Stimulated activated CD8-positive, alpha-beta memory T cell treated with anti-CD3 and anti-CD28 coated beads, Interleukin-15, amount 100 ng/mL, for 4 hours (primary cell): ENCODE measurements around the gene CRKL.

Source experiments
- DNase-seq, 2 donors: peaks; one replicate each; pipeline ENCODE4 v3.0.0-alpha.2; 2020; ENCODE audit warnings: low read depth in 2 of 2

CRKL gene

DNA sequence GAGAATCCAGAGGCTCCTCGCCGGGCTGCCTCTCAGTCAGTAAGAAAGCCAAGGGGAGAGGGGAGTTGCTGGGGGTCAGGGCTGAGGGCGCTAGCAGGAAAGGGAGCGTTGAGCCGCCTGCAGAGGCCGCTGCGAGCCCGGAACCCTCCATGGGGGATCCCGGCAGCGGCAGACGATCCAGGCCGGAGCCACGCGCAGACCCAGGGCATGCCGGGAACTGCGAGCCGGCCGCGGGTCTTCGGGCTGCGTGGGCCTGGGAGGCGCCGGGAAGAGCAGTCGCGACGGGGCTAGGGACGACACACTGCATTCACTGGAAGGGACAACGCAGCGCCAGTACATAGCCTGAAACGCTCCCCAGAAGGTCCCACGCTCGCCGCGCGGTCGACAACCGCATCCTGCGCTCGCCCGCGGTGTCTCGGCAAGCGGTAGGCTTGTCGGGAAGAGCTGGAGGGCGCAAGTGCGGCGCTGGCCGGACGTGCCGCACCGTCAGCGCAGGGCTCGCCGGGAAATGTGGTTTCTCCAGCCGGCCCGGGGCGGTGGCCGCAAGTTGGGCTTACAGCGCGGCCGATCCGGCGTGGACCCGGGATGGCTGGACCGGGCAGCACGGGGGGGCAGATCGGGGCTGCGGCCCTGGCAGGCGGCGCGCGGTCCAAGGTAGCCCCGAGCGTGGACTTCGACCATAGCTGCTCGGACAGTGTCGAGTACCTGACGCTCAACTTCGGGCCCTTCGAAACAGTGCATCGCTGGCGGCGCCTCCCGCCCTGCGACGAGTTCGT lies 64.8 kb downstream of the CRKL start, which contains the start of gene LZTR1:
Gene LZTR1, plus strand, starts transcription at position 511 of the 776 bp plus-strand sequence. Its CDS starts 75 bp downstream, at position 586.
- peak; percentile 34 to 50 for DNase-seq

DNA sequence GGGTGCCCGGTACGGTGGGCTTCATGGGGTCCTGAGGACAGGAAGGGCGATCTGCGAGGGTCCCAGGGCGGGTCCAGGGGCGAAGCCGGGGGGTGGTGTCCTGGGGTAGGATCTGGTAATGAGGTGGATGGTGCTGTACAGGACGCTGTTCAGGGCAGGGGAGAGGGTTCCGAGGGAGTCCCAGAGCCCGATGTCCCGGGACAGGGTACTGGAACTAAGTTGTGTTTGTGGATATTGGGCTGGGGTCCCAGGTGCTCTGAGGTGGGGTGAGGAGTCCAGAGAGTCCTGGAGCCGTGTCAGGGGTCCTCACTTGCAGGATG lies 65.3 kb downstream of the CRKL start:
- DNase-seq = no peak

DNA sequence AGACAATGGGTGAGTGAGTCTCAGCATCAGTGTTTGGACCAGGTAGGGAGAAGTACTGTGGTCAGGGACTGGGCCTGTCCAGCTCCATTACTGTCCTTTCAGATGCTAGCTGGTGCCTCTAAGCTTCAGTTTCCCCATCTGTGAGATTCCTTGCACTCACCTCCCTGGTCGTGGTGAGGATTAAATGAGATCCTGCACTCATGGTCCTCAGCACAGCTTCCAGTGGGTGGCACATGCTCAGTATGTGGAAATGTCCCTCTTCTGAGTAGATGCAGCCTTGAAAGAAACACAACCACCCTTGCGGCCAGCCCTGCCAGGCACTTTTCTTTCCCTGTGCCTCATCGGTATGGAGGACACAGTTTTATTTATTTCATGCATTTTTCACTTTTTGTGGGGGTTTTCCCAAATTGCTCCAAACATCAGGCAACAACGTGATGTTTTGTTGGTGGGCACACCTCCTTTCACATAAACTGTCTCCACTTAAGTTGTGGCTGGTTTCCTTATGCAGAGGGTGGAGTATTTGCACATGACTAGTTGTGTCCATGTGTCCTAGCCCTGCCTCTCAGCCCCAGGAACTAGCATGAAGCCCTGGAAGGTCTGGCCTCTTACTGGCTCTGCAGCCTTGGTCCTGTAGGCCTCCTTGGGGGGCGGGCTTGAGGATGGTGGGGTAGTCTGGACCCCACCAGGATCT lies 66.0 kb downstream of the CRKL start:
- no peak for DNase-seq

DNA sequence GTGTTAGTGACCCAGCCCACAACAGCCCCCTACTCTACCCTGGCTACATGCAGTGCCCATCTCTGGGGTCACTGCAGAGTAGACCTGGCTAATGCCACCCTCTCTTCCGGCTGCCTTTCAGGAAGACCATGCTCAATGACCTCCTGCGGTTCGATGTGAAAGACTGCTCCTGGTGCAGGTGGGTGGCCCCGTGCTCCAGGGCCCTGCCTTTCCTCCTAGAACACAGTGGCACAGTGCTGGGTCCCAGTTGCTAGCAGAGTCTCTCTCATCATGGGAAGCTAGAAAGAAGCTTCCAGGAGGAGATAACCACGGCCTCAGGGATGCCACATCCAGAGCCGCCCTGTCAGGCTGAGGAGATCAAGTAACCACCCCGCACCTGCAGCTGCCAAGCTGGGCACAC lies 68.5 kb downstream of the CRKL start:
- DNase-seq = no peak

DNA sequence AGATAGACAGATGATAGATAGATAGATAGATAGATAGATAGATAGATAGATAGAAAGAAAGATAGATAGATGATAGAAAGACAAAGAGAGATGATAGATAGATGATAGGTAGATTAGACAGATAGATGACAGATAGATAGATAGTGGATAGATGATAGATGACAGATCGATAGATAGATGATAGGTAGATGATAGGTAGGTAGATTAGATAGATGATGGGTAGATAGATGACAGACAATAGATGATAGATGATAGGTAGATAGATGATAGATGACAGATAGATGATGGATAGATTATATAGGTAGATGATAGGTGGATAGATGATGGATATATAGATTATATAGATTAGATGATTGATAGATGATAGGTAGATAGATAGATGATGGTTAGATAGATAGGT lies 69.2 kb downstream of the CRKL start:
- DNase-seq = no peak

DNA sequence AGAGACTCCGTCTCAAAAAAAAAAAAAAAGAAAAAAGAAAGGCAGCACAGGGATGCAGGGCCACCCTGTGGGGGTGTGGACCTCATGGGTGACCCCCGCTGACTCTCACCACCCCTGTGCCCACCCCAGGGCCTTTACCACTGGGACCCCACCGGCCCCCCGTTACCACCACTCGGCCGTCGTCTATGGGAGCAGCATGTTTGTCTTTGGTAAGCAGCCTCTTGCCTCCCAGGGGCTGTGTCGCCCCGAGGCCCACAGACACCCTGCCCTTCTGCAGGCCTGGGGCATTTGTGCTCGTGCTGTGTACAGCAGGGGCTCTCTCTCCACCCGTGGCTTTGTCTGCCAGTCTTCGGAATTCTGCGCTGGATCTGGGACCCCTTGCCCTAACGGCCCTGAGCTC lies 70.2 kb downstream of the CRKL start:
- DNase-seq = no peak

DNA sequence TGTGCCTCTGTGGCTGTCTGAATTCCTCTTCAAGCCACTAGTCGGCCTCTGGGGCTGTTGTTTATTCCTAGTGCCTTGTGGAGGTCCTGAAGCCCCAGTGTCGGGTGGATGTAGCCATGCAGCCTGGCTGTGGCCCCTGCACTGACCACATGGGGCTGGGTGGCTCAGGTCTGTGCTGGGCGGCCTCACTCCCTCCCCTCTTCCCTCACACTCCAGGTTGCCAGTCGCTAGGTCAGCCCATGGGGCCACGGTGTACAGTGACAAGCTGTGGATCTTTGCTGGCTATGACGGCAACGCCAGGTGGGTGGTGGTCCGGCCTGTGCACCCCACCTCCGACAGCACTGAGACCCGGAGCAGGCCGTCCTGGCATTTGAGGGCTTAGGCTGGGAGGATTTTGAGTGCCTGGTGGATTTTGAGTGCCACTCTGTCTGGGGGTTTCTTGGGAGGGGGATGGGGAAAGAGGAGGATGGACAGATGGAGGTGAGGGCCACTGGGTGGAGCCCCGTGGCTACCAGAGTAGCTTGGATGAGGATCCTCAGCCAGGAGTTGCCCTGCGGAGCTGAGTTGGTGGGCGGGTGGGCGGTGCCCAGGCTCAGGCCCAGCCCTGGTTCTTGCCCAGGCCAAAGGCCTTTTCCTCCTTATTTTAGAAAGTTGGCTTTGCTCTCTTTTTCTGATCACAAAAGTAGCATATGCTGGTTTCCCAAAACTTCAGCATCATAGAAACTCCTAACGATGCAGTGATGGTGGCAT lies 71.5 kb downstream of the CRKL start:
- DNase-seq = no peak

DNA sequence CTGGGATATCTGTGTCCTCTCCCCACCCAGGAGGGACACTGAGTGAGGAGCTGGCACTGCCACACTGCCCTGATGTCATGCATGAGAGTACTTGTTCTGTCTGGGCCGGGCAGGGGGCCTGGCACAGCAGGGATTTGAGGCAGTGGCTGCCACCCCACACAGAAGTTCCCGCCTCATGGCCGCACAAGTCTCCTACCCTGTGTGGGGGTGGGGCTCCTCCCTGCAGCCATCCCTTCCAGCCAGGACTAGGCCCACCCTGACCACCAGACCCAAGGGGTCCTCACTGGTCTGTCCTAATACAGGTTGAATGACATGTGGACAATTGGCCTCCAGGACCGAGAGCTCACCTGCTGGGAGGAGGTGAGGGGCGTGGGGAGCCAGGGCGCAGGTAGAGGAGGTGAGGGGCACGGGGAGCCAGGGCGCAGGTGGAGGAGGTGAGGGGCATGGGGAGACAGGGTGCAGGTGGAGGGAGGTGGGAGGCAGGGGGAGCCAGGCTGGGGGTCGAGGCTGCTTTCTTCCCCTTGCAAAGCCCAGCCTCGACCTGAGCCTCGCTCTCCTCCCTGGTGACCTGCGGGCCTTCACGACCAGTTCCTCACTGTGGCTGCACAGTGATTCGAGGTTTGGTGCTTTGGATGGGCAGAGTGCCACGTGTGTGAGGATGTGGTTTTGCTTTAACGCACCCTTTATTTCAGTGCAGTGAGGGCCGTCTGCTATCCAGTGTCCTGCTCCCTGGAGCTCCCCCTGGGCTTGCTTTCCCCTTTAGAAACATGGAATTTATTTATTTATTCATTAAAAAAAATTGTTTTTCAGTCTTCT lies 72.3 kb downstream of the CRKL start:
- DNase-seq = no peak

DNA sequence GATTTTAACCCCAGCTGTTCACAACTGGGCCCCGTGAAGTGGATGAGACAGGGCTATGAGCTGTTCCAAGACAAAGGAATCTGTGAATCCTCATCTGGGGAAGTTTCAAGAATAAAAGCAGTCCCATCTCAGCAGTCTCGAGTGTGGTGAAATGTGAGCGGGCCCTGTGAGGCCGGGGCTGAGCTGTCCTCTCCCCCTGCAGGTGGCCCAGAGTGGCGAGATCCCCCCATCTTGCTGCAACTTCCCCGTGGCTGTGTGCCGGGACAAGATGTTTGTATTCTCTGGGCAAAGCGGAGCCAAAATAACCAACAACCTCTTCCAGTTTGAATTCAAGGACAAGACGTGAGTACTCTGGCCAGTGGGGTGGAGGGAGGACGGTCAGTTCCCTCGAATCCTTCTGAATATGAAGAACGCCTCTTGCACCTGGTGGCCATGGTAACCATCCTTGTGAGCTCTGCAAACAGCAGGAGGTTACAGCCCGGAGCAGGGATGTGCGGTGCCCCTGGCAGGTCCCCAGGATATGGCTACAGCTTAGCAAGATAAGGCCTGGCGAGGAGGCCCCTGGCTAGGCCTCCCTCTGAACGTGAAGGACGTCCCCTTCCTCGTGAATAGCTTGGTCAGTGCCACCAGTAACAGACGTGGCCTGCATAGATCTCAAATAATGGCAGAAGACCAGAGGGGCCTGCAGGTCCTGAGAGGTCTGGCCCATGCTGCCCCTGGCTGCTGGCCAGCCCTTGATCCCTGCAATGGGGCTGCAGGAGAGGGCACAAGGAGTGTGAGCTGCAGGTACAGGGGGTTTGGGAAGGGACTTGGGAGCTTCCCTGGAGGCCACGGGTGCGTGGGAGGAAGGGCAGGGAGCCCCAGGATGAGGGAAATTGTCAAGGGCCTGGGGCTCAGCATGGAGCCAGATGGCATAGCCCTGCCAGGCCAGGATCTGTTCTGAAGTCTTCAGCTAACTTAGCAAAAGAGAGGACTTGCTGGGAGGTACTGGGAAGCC lies 73.3 kb downstream of the CRKL start:
- no peak for DNase-seq

DNA sequence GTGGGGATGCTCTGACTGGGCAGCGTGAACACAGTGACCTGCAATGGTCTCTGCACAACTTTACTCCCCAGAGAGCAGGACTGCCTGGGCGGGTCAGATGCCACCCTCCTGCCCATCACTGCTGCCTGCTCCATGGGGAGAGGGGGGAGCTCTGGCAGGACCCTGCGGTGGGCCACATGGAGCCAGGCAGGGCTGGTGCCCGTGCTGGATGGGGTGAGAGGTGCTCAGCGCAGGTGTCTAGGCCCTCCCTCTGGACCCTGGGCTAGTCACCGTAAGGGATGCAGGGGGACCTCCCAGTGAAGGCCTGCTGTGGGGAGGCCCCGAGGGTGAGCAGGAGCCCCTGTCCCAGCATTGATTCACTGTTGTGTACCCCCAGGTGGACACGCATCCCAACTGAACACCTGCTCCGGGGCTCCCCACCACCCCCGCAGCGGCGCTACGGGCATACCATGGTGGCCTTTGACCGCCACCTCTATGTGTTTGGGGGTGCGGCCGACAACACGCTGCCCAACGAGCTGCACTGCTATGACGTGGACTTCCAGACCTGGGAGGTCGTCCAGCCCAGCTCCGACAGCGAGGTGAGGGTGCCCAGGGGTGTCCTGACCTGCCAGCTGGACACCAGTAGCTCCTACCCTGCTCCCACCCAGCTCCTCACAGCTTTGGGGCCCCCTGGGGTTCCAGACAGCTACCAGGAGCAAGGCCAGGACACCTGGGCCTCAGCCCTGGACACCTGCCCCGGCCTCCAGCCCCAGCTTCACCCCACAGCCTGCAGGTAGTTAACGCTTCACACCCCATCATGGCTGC lies 74.2 kb downstream of the CRKL start:
- DNase-seq = no peak

DNA sequence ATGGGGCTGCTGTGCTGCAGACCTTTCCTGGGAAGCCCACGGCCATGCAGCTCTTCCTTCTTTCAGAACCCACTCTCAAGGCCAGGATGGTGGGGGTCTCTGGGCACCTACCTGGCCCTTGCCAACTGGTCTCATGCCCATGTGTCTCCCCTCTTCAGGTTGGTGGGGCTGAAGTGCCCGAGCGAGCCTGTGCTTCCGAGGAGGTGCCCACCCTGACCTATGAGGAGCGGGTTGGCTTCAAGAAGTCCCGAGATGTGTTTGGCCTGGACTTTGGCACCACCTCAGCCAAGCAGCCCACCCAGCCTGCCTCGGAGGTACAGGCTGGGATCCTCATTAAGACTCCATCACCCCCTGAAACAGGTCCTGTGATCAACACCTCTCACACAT lies 74.8 kb downstream of the CRKL start:
- DNase-seq = no peak

DNA sequence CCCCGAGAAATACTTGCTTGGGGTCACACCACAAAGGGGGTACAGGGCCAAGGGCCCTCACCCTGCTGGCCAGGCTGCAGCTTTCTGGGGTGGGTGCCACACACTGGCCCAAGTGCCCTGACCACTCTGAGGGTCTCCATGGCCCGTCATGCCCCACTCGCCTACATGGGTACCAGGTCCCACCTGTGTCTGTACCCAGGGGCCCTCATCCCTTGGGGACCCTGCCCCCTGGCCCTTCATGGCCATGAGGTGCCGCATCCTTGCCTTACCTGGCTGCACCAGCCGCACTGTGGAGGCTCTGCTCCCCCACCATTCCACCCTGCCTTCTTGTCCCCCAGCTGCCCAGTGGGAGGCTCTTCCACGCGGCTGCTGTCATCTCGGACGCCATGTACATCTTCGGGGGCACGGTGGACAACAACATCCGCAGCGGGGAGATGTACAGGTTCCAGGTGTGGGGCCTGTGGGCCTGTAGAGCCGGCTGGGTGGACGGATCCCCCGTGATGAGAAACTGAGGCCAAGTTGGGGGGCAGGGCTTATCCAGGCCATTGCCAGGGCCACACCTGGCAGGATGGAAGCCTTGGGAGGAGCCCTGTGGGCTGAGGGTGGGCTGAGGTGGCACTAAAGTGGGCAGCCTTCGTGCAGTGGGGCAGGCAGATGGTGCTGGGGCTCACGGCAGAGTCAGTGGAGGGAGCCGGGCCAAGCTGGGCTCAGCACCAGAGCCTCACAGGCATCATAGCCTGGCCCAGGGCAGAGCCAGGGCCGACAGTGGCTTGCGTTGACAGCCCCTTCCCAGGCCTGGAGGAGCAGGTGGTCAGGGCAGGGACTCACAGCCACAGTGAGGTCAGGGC lies 75.5 kb downstream of the CRKL start:
- no peak for DNase-seq

DNA sequence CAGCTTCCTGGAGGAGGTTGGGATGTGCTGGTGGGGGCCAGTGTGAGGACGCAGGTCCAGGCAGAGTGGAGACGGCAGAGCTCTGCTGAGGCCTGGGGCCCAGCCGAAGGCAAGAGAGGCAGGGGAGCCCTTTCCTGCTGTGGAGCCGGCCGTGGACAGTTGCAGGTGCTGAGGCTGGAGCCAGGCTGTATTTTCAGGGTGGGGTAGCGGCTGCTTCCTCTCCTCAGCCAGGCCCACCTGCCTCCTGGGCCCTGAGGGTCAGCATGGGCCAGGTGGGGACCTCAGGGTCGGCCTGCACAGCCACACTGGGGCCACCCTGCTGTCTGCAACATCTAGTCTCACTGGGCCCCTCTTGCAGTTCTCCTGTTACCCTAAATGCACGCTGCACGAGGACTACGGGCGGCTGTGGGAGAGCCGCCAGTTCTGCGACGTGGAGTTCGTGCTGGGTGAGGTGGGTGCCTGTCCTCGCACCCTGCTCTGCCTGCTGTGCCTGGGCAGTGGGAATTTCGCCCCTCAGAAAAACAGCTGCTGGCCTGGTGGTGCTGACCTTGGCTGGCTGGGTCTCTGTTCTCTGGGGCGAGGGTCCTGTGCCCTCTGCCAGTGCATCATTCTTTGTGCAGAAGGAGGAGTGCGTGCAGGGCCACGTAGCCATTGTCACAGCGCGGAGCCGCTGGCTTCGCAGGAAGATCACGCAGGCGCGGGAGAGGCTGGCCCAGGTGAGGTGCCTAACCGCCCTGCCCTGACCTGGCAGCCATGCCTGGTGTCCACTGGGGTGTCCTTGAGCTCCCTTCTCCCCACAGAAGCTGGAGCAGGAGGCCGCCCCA lies 76.3 kb downstream of the CRKL start:
- no peak for DNase-seq

DNA sequence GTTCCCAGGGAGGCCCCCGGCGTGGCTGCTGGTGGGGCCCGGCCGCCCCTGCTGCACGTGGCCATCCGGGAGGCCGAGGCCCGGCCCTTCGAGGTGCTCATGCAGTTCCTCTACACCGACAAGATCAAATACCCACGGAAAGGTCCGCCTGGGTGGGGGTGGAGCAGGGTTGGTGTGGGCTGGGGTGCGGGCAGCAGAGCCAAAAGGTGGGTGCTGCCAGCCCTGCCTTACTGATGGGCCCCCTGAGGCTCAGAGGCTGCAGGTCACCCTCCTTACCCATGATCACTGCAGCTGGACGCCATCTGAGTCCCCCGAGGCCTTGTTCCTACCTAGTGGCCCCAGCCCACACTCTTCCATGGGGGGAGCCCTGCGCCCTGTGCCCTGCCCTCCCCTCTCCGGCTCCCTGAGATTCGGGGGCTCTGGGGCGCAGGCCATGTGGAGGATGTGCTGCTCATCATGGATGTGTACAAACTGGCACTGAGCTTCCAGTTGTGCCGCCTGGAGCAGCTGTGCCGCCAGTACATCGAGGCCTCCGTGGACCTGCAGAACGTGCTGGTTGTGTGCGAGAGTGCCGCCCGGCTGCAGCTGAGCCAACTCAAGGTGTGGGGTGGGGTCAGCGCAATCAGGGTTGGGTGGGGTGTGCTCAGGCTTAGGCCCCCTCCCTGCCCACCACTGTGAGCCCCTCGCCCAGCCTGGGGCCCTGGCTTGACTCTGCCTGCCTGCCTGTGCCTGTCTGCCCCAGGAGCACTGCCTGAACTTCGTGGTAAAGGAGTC lies 77.1 kb downstream of the CRKL start:
- no peak for DNase-seq

DNA sequence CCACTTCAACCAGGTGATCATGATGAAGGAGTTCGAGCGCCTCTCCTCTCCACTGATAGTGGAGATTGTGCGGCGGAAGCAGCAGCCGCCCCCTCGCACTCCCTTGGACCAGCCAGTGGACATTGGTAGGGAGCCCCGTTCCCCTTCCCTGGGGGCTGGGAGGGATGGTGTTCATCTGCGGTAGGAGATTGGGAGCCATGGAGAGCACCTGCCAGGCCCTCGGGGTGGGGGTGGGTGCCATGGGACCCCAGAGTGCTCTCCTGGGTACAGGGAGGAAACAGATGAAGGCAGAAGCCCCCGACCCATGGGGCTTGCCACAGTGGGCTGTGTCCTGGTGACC lies 77.7 kb downstream of the CRKL start:
- DNase-seq = no peak

DNA sequence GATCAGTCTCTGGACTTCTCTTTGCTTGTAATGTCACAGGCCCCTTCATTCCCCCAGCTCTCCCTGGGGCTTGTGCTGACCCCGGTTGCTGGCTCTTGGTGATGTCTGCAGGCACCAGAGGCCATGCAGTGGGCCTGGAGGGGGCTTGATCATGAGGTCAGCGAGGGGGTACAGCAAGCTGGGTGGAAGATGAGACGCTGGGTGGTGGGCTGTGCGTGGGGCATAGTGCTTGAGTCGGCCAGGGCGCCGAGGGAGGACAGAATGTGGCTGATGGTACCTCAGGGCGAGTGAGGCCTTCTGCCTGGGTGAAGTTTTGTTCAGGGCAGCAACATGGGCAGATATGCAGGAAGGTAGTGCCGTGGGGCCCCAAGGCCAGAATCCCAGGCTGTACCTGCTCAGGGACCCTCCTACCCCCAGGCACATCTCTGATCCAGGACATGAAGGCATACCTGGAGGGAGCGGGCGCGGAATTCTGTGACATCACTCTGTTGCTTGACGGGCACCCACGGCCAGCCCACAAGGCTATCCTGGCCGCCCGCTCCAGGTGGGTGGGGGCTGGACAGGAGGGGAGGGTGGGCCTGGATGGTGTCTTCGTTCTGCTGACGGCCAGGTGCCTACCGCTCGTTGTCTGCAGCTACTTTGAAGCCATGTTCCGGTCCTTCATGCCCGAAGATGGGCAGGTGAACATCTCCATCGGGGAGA lies 78.3 kb downstream of the CRKL start:
- no peak for DNase-seq

DNA sequence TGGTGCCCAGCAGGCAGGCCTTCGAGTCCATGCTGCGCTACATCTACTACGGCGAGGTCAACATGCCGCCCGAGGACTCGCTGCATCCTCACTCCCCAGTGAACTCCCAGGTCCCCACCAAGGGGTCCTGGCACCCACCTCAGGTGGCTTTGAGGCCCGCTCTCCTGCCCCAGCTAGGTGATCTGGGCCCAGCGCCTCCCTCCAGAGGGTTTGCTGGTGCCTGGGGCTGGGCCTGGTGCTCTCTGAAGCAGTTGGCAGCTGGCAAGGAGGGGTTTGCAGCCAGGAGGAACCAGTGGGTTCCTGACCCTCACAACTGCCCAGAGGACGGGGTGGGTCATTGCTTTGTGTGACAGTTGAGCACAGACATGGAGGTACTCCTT lies 78.8 kb downstream of the CRKL start:
- DNase-seq = no peak
